Measurements from ENCODE around the gene PPP3CB. TPM values are rescaled to one million over a fixed set of nuclear protein-coding genes. Genes with fewer than 3 reads are reported as not detected.

The PPP3CB gene
- total RNA-seq, 1 experiment from 2014 or later: 7.8 TPM

DNA sequence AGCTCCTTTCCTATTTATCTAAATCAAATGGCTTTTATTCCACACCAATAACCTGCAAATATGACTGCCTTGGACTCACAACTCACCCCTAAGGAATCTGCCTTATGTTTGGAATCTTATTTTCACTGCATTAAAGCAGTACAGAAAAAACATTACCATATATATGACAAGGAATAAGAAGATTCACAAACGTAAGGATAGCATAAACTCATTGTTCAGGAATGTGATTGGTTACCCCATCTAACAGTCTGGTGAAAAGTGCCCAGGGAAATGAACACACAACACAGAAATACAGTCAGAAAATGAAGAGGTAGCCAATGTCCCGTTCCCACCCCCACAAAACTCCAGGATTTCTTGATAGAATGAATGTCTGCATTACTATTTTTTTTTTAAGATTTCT, 2.0 kb downstream of the PPP3CB start:
- in situ Hi-C loops (cut with HindIII; ENCODE audit: low sequenced_read_pairs): no loop called here
- no peak for DNase-seq (ENCODE audit: low spot score)

GRCh38 chr10:73486601-73487000, 9.2 kb downstream of the PPP3CB start:
- in situ Hi-C loops (cut with HindIII; ENCODE audit: low sequenced_read_pairs): no loop called here
- DNase-seq (ENCODE audit: low spot score): no peak

- DNase-seq (ENCODE audit: low spot score): no peak
- in situ Hi-C loops (cut with HindIII; ENCODE audit: low sequenced_read_pairs): no loop called here
Measured at GRCh38 chr10:73485320-73485719, 10.5 kb downstream of the PPP3CB start.

DNA sequence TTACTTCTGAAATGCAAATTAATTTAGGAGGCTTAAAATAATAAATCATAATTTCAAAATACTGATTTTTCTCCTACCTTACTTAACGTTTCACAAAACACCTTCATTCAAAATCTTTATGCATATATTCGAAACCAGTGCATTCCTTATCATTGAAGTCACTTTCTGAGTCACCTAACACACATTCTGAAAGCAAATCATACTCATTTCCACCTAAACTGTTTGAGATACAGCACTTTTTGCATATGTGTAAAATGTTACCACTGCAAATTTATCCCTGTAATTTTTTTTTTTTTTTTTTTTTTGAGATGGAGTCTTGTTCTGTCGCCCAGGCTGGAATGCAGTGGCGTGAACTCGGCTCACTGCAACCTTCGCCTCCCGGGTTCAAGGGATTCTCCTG, 15.7 kb downstream of the PPP3CB start:
- in situ Hi-C loops (cut with HindIII; ENCODE audit: low sequenced_read_pairs): no loop called here
- no peak for DNase-seq (ENCODE audit: low spot score)

DNA sequence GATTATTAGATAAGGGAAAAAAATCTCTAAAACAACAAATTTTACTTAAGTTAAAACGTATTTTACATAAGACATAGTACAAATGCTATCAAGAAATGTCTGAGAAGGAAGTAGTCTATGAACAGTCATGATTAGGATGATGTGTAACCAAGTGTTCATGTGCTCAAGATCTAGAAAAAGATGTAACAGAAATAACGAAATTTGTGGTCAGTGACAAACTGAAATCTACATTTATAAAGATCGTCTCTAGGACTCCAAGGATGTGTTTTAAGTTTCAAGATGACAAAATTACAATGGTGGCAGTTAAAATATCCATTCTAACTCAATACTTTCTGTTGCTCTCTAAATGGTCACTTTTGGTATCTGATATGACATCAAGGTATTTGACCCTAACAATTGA, 17.2 kb downstream of the PPP3CB start:
- in situ Hi-C loops (cut with HindIII; ENCODE audit: low sequenced_read_pairs): no loop called here

GRCh38 chr10:73471226-73471625, 24.6 kb downstream of the PPP3CB start:
- DNase-seq (ENCODE audit: low spot score): no peak
- in situ Hi-C loops (cut with HindIII; ENCODE audit: low sequenced_read_pairs): no loop called here

More for the DNA sequence above, 17.2 kb downstream of the PPP3CB start:
- DNase-seq (ENCODE audit: low spot score): no peak

- in situ Hi-C loops (cut with HindIII; ENCODE audit: low sequenced_read_pairs): no loop called here
- DNase-seq (ENCODE audit: low spot score): no peak
Measured at GRCh38 chr10:73469579-73469978, 26.2 kb downstream of the PPP3CB start.

DNA sequence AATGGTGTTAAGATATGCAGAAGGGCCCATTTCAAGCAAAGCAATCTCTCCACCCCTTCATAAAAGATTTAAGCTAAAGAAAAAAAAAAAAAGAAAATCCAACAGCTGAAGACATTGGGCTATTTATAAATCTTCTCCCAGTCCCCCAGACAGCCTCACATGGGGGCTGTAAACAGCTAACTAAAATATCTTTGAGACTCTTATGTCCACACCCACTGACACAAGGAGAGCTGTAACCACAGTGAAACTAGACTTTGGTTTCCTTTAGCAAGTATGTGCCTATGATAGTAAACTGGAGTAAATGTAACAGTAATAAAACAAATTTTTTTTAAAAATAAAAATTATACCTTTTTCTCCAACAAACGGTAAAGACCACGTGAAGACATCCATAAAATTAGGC, 28.6 kb downstream of the PPP3CB start:
- no peak for DNase-seq (ENCODE audit: low spot score)
- in situ Hi-C loops (cut with HindIII; ENCODE audit: low sequenced_read_pairs): no loop called here

- no peak for DNase-seq (ENCODE audit: low spot score)
- in situ Hi-C loops (cut with HindIII; ENCODE audit: low sequenced_read_pairs): no loop called here
Measured at GRCh38 chr10:73465978-73466726, 29.7 kb downstream of the PPP3CB start.

DNA sequence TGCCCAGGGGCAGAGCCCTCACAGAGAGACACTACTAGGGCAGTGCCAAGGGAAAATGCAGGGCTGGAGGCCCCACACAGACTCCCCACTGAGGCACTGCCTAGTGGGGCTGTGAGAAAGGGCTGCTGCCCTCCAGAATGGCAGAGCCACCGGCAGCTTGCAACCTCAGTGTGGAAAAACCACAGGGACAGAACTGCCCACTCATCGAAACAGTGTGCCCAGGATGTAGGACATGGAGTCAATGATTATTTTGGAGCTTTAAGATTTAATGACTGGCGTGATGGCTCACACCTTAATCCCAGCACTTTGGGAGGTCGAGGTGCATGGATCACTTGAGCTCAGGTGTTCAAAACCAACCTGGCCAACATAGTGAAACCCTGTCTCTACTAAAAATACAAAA, 34.9 kb downstream of the PPP3CB start:
- no peak for DNase-seq (ENCODE audit: low spot score)
- in situ Hi-C loops (cut with HindIII; ENCODE audit: low sequenced_read_pairs): no loop called here

GRCh38 chr10:73459683-73460314, 36.0 kb downstream of the PPP3CB start:
- no peak for DNase-seq (ENCODE audit: low spot score)
- in situ Hi-C loops (cut with HindIII; ENCODE audit: low sequenced_read_pairs): no loop called here

DNA sequence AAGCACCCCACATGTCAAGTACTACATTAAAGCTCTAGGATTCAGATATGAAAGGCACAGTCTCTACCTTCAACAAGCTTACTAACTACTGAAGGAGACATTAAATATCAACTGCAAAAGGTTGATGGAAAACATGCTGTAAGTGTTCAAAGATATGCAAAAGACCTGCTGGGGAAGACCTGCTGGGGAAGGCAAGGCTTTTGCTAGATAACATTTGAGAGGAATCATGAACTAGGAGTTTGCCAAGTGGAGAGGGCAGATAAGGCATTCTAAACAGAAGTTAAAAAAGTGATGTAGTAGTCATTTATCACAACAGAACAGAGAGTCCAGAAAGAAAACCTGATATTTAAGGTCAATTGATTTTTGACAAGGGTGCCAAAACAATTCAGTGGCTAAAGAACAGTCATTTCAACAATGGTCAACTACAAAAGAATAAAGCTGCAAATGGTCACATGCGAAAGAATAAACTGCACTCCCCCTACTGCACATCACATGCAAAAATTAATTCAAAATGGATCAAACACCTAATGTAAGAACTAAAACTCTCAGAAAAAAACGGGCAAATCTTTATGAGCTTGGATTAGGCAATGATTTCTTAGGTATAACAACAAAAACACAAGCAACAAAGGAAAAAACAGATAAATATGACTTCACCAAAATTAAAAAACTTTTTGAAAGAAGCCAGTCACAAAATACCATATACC, 39.5 kb downstream of the PPP3CB start:
- no peak for DNase-seq (ENCODE audit: low spot score)
- in situ Hi-C loops (cut with HindIII; ENCODE audit: low sequenced_read_pairs): no loop called here

GRCh38 chr10:73449113-73449512, 46.7 kb downstream of the PPP3CB start:
- in situ Hi-C loops (cut with HindIII; ENCODE audit: low sequenced_read_pairs): no loop called here
- DNase-seq (ENCODE audit: low spot score): no peak

GRCh38 chr10:73448384-73448783, 47.4 kb downstream of the PPP3CB start:
- DNase-seq (ENCODE audit: low spot score): no peak
- in situ Hi-C loops (cut with HindIII; ENCODE audit: low sequenced_read_pairs): no loop called here

DNA sequence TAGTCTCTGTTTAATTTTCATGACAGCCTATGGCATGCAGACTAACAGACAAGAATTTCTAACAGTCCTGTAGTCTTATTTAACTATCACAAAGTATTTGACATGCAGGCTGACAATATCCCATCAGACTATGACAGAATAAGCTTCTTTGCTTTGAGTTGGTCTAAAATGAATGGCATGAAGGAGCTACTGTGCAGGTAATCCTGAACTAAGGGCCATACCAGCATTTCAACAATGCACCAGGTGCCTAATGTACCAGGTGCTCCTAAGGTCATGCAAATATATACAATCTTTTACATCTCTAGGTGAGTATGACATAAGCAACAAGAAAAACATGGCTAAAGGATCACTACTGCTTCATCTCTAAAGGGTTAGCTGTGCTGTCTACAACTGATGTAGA, 48.9 kb downstream of the PPP3CB start:
- DNase-seq (ENCODE audit: low spot score): no peak
- in situ Hi-C loops (cut with HindIII; ENCODE audit: low sequenced_read_pairs): no loop called here

DNA sequence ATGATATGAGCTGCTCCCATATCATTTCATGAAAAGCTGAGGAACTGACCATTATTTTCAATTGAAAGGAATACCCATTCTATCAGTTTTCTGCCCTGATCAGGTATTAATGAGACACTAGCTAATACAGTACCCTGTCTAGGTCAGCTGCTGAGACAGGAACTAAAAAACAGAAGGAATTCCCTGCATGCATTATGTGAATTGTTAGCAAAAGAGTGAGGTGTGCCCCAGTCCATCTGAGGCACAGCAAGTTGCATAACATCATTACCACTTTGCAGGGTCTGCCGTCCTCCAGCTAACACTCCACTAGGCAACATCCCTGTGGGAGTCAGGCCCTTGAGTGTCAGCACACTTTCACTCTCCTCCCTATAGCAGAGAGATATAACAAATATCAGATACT, 51.4 kb downstream of the PPP3CB start:
- in situ Hi-C loops (cut with HindIII; ENCODE audit: low sequenced_read_pairs): no loop called here
- DNase-seq (ENCODE audit: low spot score): no peak

DNA sequence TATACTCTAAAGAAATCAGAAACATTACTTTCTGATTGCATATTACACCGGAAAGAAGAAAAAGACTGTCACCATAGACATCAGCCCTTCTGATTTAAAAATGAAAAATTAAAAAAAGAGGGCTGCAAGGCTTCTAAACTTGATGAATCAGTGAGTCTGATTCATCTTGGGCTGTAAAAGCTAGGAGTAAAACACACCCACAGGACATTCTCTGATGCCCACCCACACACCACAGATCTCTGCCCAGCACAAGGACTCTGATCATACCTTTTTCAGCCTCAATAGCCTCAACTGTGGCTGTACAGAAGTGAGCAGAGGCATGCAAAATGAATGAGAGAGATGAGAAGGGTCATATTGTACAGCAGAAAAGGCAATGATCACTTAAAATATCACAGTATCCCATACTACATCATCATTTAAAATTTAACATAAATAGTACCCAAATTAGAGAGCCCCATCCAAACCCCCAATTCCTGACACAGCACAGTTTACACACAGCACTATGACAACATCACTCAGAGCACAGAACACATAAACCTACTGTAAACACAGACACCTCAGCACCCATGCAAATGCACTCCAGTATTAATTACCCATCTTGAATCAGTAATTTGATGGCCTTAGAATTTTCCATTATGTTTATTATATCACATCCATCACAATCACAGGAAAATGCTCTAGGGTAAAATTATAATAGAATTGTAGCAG, 56.1 kb downstream of the PPP3CB start:
- in situ Hi-C loops (cut with HindIII; ENCODE audit: low sequenced_read_pairs): no loop called here
- no peak for DNase-seq (ENCODE audit: low spot score)

DNA sequence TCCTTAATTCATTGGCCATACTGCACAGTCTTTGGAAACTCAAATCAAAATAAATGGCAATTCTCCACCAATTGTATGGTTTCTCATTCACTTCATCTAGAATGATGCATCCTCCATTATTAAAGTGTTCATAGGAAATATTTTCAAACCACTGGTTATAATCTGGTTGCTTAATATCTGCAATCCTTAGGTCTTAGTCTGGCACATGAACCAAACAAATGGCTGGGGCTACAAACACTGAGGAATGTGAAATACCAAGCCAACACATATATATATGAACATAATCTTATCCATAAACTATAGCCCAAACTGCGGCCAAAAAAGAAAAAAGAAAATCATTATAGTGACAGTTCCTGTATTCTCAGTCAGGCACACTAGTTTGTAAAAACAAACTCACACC, 56.8 kb downstream of the PPP3CB start:
- in situ Hi-C loops (cut with HindIII; ENCODE audit: low sequenced_read_pairs): no loop called here
- DNase-seq (ENCODE audit: low spot score): no peak

GRCh38 chr10:73433538-73433867, 62.3 kb downstream of the PPP3CB start, which contains the start of gene MSS51:
MSS51 (minus strand) TSS chr10:73433561; CDS start chr10:73428284, 5,277 bp downstream.
- no peak for DNase-seq (ENCODE audit: low spot score)
- in situ Hi-C loops (cut with HindIII; ENCODE audit: low sequenced_read_pairs): no loop called here

All from G401 (cell line).